IMR-90 (cell line): ENCODE measurements around the gene ASIC2. TPM values are rescaled to one million over a fixed set of nuclear protein-coding genes. Genes with fewer than 3 reads are reported as not detected.

ENCODE experiments used
- ATAC-seq: fragments of 200-7000 bp; cut with Tn5 transposase; 2 replicates; pipeline ENCODE4 v1.9.1; 2020; ENCODE audit warnings: low read depth, mild to moderate bottlenecking, moderate library complexity
- BruUV-seq: library from RNA; stranded (reverse); fragments of 400-500 nt; replicated peaks from 2 replicates; lab custom pipeline; 2021; lab: Mats Ljungman, UMichigan
- CTCF ChIA-PET: fragments of 300-600 bp; formaldehyde crosslinking; extraction: SDS; loops from one replicate; lab custom pipeline; 2021; ENCODE audit warnings: antibody characterized with exemption; lab: Yijun Ruan, JAX
- POLR2A ChIA-PET: fragments of 300-600 bp; sonication (Branson Sonifier 250); formaldehyde crosslinking; loops from one replicate; lab custom pipeline; 2022; ENCODE audit warnings: antibody characterized with exemption; ENCODE audit not compliant: unreplicated experiment; lab: Charles Lee
- DNase-seq: peaks from one replicate; pipeline ENCODE4 v3.0.0; 2013
- H2AFZ ChIP-seq: replicated peaks from 2 replicates; pipeline ENCODE3; 2013; ENCODE audit warnings: low read length, mild to moderate bottlenecking; ENCODE audit not compliant: poor library complexity
- H2AK5ac ChIP-seq: 2 replicates; pipeline ENCODE4 v1.6.1; 2013; ENCODE audit warnings: low read depth, low read length, inconsistent platforms
- H2AK9ac ChIP-seq: replicated peaks from 2 replicates; pipeline ENCODE3; 2013; ENCODE audit warnings: mild to moderate bottlenecking, low read depth, low read length, moderate library complexity; ENCODE audit not compliant: poor library complexity
- H2BK120ac ChIP-seq: 2 replicates; pipeline ENCODE4 v1.6.1; 2013; ENCODE audit warnings: low read depth, low read length, inconsistent platforms
- H2BK15ac ChIP-seq: 3 replicates; pipeline ENCODE4 v1.6.1; 2013; ENCODE audit warnings: low read depth, low read length, inconsistent platforms
- H2BK20ac ChIP-seq: 2 replicates; pipeline ENCODE4 v1.6.1; 2013; ENCODE audit warnings: low read depth, mild to moderate bottlenecking, inconsistent platforms, low read length, moderate library complexity
- H2BK5ac ChIP-seq: 2 replicates; pipeline ENCODE4 v1.6.1; 2013; ENCODE audit warnings: mild to moderate bottlenecking, low read depth, low read length, inconsistent platforms; ENCODE audit not compliant: poor library complexity, severe bottlenecking
- H3K14ac ChIP-seq: replicated peaks from 2 replicates; pipeline ENCODE4 v1.6.1; 2013; ENCODE audit warnings: low read depth, low read length, inconsistent platforms
- H3K18ac ChIP-seq: 2 replicates; pipeline ENCODE4 v1.6.1; 2013; ENCODE audit warnings: low read depth, low read length, control low read depth
- H3K23ac ChIP-seq: 2 replicates; pipeline ENCODE4 v1.6.1; 2013; ENCODE audit warnings: low read depth, low read length, inconsistent platforms
- H3K27ac ChIP-seq: 2 replicates; pipeline ENCODE4 v1.5.1; 2013; ENCODE audit warnings: mild to moderate bottlenecking, control low read depth, low read length; ENCODE audit not compliant: insufficient read depth
- H3K27me3 ChIP-seq: 2 replicates; pipeline ENCODE4 v1.6.1; 2013; ENCODE audit warnings: low read length; ENCODE audit not compliant: control insufficient read depth, insufficient read depth
- H3K36me3 ChIP-seq: 2 replicates; pipeline ENCODE4 v1.6.1; 2013; ENCODE audit warnings: low read length, mixed read lengths; ENCODE audit not compliant: control insufficient read depth, insufficient read depth
- H3K4ac ChIP-seq: 2 replicates; pipeline ENCODE4 v1.6.1; 2013; ENCODE audit warnings: low read depth, low read length, inconsistent platforms
- H3K4me1 ChIP-seq: 2 replicates; pipeline ENCODE4 v1.6.1; 2013; ENCODE audit warnings: low read length, mixed read lengths; ENCODE audit not compliant: control insufficient read depth, insufficient read depth
- H3K4me2 ChIP-seq: 2 replicates; pipeline ENCODE4 v1.6.1; 2013; ENCODE audit warnings: low read depth, mild to moderate bottlenecking, control low read depth, low read length, moderate library complexity
- H3K4me3 ChIP-seq: 2 replicates; pipeline ENCODE4 v1.5.1; 2013; ENCODE audit warnings: low read depth, mild to moderate bottlenecking, control low read depth, low read length, moderate library complexity; ENCODE audit not compliant: insufficient read depth
- H3K56ac ChIP-seq: 2 replicates; pipeline ENCODE4 v1.6.1; 2013; ENCODE audit warnings: low read length, inconsistent platforms; ENCODE audit not compliant: insufficient read depth; ENCODE audit errors: extremely low read depth
- H3K79me1 ChIP-seq, 2 experiments: 2 replicates each; pipeline ENCODE4 v1.6.1; 2013; ENCODE audit warnings: low read length in 2 of 2, inconsistent platforms in 1 of 2, low read depth in 1 of 2
- H3K9ac ChIP-seq: 2 replicates; pipeline ENCODE4 v1.6.1; 2013; ENCODE audit warnings: low read depth, low read length, control low read depth
- H3K9me1 ChIP-seq: 2 replicates; pipeline ENCODE4 v1.6.1; 2013; ENCODE audit warnings: low read length, inconsistent platforms; ENCODE audit not compliant: insufficient read depth
- H3K9me3 ChIP-seq: 2 replicates; pipeline ENCODE4 v1.6.1; 2013; ENCODE audit warnings: low read length; ENCODE audit not compliant: control insufficient read depth, insufficient read depth
- H4K20me1 ChIP-seq: 2 replicates; pipeline ENCODE4 v1.6.1; 2013; ENCODE audit warnings: low read length, inconsistent platforms; ENCODE audit not compliant: insufficient read depth
- H4K5ac ChIP-seq: 2 replicates; pipeline ENCODE4 v1.6.1; 2013; ENCODE audit warnings: mild to moderate bottlenecking, low read depth, low read length, control low read depth
- H4K8ac ChIP-seq, 2 experiments: 2 replicates each; pipeline ENCODE4 v1.6.1; 2013; ENCODE audit warnings: low read depth in 2 of 2, low read length in 2 of 2, control low read depth in 1 of 2, inconsistent platforms in 1 of 2
- H4K91ac ChIP-seq: 2 replicates; pipeline ENCODE4 v1.6.1; 2013; ENCODE audit warnings: low read depth, low read length, inconsistent platforms; ENCODE audit not compliant: insufficient read depth
- BHLHE40 ChIP-seq: fragments of 150-350 bp; IDR thresholded peaks from 2 replicates; pipeline ENCODE4 v1.6.1; 2016; ENCODE audit warnings: mild to moderate bottlenecking, low read depth, low read length
- CEBPB ChIP-seq: IDR thresholded peaks from 2 replicates; pipeline ENCODE4 v1.6.1; 2012; ENCODE audit warnings: low read depth, low read length, improper control_type of control experiment
- CHD1 ChIP-seq: IDR thresholded peaks from 2 replicates; pipeline ENCODE4 v1.6.1; 2012; ENCODE audit warnings: low read depth, low read length, improper control_type of control experiment
- CTCF ChIP-seq: conservative IDR thresholded peaks from 2 replicates; pipeline ENCODE4 v1.5.1; 2012; ENCODE audit warnings: mild to moderate bottlenecking, low read depth, low read length, improper control_type of control experiment
- ELK1 ChIP-seq: fragments of 150-350 bp; IDR thresholded peaks from 2 replicates; pipeline ENCODE4 v1.6.1; 2016; ENCODE audit warnings: low read depth, mild to moderate bottlenecking, low read length, moderate library complexity, borderline replicate concordance
- FOS ChIP-seq: fragments of 150-350 bp; IDR thresholded peaks from 2 replicates; pipeline ENCODE4 v1.6.1; 2016; ENCODE audit warnings: low read depth, low read length
- MAFK ChIP-seq: IDR thresholded peaks from 2 replicates; pipeline ENCODE4 v1.6.1; 2012; ENCODE audit warnings: low read depth, low read length, improper control_type of control experiment
- MAZ ChIP-seq: IDR thresholded peaks from 2 replicates; pipeline ENCODE4 v1.6.1; 2012; ENCODE audit warnings: low read depth, mild to moderate bottlenecking, low read length, improper control_type of control experiment, moderate library complexity, borderline replicate concordance
- MXI1 ChIP-seq: IDR thresholded peaks from 2 replicates; pipeline ENCODE4 v1.6.1; 2012; ENCODE audit warnings: low read depth, mild to moderate bottlenecking, low read length, moderate library complexity, borderline replicate concordance
- NFE2L2 ChIP-seq: fragments of 150-350 bp; IDR thresholded peaks from 2 replicates; pipeline ENCODE4 v1.6.1; 2016; ENCODE audit warnings: low read depth, mild to moderate bottlenecking, low read length
- POLR2A ChIP-seq: IDR thresholded peaks from 2 replicates; pipeline ENCODE4 v1.6.1; 2012; ENCODE audit warnings: mild to moderate bottlenecking, low read depth, low read length
- RAD21 ChIP-seq: IDR thresholded peaks from 2 replicates; pipeline ENCODE4 v1.6.1; 2012; ENCODE audit warnings: low read length, improper control_type of control experiment
- RCOR1 ChIP-seq: IDR thresholded peaks from 2 replicates; pipeline ENCODE4 v1.6.1; 2012; ENCODE audit warnings: mild to moderate bottlenecking, low read length, improper control_type of control experiment; ENCODE audit not compliant: insufficient replicate concordance
- RFX5 ChIP-seq: IDR thresholded peaks from 2 replicates; pipeline ENCODE4 v1.8.0; 2012; ENCODE audit warnings: low read depth, mild to moderate bottlenecking, low read length, moderate library complexity
- SMC3 ChIP-seq: fragments of 150-350 bp; IDR thresholded peaks from 2 replicates; pipeline ENCODE4 v1.6.1; 2016; ENCODE audit warnings: low read depth, mild to moderate bottlenecking, antibody characterized with exemption, low read length, moderate library complexity
- USF2 ChIP-seq: fragments of 150-350 bp; IDR thresholded peaks from 2 replicates; pipeline ENCODE4 v1.6.1; 2017; ENCODE audit warnings: mild to moderate bottlenecking, antibody characterized with exemption, low read length, low read depth
- WGBS, 2 experiments: methylation state at CpG; one replicate each; pipeline versions ENCODE4 v1.1.5 to v1.1.7; 2013; ENCODE audit warnings: missing lambda C conversion rate in 2 of 2; ENCODE audit not compliant: insufficient read length in 1 of 2; ENCODE audit errors: extremely low coverage in 2 of 2; 5-methylcytosine and 5-hydroxymethylcytosine counted together
- dilution Hi-C: fragments of 300-500 bp; cut with HindIII; formaldehyde crosslinking; loops from one replicate; pipeline ENCODE4 v1.14.3; 2018; ENCODE audit warnings: low sequenced_read_pairs; ENCODE audit not compliant: unreplicated experiment
- in situ Hi-C: fragments of 300-500 bp; cut with MboI; formaldehyde crosslinking; loops from 3 replicates; pipeline ENCODE4 v1.14.3; 2019; ENCODE audit warnings: low sequenced_read_pairs, inconsistent platforms, mixed read lengths
- intact Hi-C: fragments of 100-400 bp; cut with micrococcal nuclease; formaldehyde crosslinking; loops from 2 replicates; pipeline ENCODE4 v1.10.0; 2022
- polyA plus RNA-seq, 3 experiments: library from polyadenylated mRNA; depleted of rRNA; stranded (reverse); fragments of >200 nt; gene quantifications; 2 replicates each; pipeline ENCODE4 v1.2.3, GENCODE V29; 2012; ENCODE audit warnings: low replicate concordance in 1 of 3
- total RNA-seq: library from RNA; depleted of rRNA; stranded (reverse); fragments of >200 nt; gene quantifications from 2 replicates; pipeline ENCODE4 v1.2.3, GENCODE V29; 2012

ASIC2 gene
- total and polyA plus RNA-seq, 2 of the 4 experiments (the other 2 are of a cell fraction) = under 0.01 to 0.15 TPM

GRCh38 chr17:33204156-33204555, 88.9 kb downstream of the ASIC2 start:
- Histone ChIP-seq H2BK120ac (no peak overlapping the region), H2AFZ (no peak overlapping the region), H3K56ac (no peak overlapping the region), H3K4me3 (no peak overlapping the region), H3K27me3 (peaks cover 2% of the 10 kb centered on the region), H3K14ac (no peak overlapping the region), H2AK9ac (no peak overlapping the region), H4K5ac (no peak overlapping the region), H3K18ac (no peak overlapping the region), H4K91ac (no peak overlapping the region), H3K9me1 (no peaks in the 10 kb centered on the region; the same call in 1 of the 2 replicates), H2BK5ac (no peak overlapping the region), H4K20me1 (no peaks in the 10 kb centered on the region; the same call in 1 of the 2 replicates), H3K4ac (no peak overlapping the region), H3K27ac (no peak overlapping the region), H2AK5ac (no peak overlapping the region), H3K36me3 (no peaks in the 10 kb centered on the region), H3K23ac (no peak overlapping the region), H3K4me1 (no peaks in the 10 kb centered on the region), H3K9ac (no peak overlapping the region), H2BK20ac (no peak overlapping the region), H3K4me2 (no peak overlapping the region), H4K8ac (no peak overlapping the region), H2BK15ac (no peak overlapping the region), H3K9me3 (no peaks in the 10 kb centered on the region), H3K79me1 (no peaks in the 10 kb centered on the region)
- no CpG with 5 or more reads among the region's 3 CpGs for WGBS, 2 experiments
- intact Hi-C loops (no loop called here), in situ Hi-C loops (no loop called here), dilution Hi-C loops (no loop called here)
- TF ChIP-seq POLR2A (no peak), RCOR1 (no peak), SMC3 (no peak), CEBPB (no peak), RAD21 (no peak), ELK1 (no peak), FOS (no peak), BHLHE40 (no peak), MXI1 (no peak), RFX5 (no peak), NFE2L2 (no peak), MAZ (no peak), CHD1 (no peak), USF2 (no peak), CTCF (no peak), MAFK (no peak)
- no peak for ATAC-seq
- ChIA-PET CTCF (no interaction called here), POLR2A (no interaction called here)
- DNase-seq = no peak
- no TSS peak for BruUV-seq
